WTC11 (cell line): Measurements from ENCODE around the gene RHOV. TPM values are rescaled to one million over a fixed set of nuclear protein-coding genes. Genes with fewer than 3 reads are reported as not detected.

Source experiments
- ATAC-seq: fragments of 200-7000 bp; cut with Tn5 transposase; 2 replicates; pipeline ENCODE4 v1.10.0; 2021; ENCODE audit warnings: mild to moderate bottlenecking, moderate library complexity
- CTCF ChIA-PET: fragments of 300-600 bp; sonication (Branson Sonifier 250); formaldehyde crosslinking; loops from one replicate; lab custom pipeline; 2021; ENCODE audit warnings: antibody characterized with exemption; lab: Charles Lee
- POLR2A ChIA-PET: fragments of 350-600 bp; sonication (Branson Sonifier 250); formaldehyde crosslinking; loops from one replicate; lab custom pipeline; 2021; ENCODE audit warnings: antibody characterized with exemption; lab: Charles Lee
- DNase-seq: peaks from one replicate; pipeline ENCODE4 v3.0.0; 2021; ENCODE audit warnings: low spot score
- H3K27ac Mint-ChIP-seq: 2 replicates; pipeline ENCODE4 v1.8.0; 2021; ENCODE audit warnings: mixed read lengths
- H3K27me3 Mint-ChIP-seq: 2 replicates; pipeline ENCODE4 v1.8.0; 2021; ENCODE audit warnings: low read depth, mild to moderate bottlenecking, moderate library complexity, mixed read lengths
- H3K36me3 Mint-ChIP-seq: 2 replicates; pipeline ENCODE4 v1.8.0; 2021; ENCODE audit warnings: mixed read lengths
- H3K4me1 Mint-ChIP-seq: 2 replicates; pipeline ENCODE4 v1.8.0; 2022; ENCODE audit warnings: mixed read lengths
- H3K4me3 Mint-ChIP-seq: 2 replicates; pipeline ENCODE4 v1.8.0; 2021; ENCODE audit warnings: mild to moderate bottlenecking, moderate library complexity, mixed read lengths
- H3K9me3 Mint-ChIP-seq: 2 replicates; pipeline ENCODE4 v1.8.0; 2021; ENCODE audit warnings: mixed read lengths
- E2F1 ChIP-seq: sonication (generic); formaldehyde crosslinking; IDR thresholded peaks from 2 replicates; pipeline ENCODE4 v1.8.0; 2022; ENCODE audit warnings: mild to moderate bottlenecking, missing genetic modification reagents
- ERG ChIP-seq: fragments of 250-450 bp; sonication (Bioruptor Pico); IDR thresholded peaks from 2 replicates; pipeline ENCODE4 v1.8.0; 2021; ENCODE audit warnings: mild to moderate bottlenecking
- ETV6 ChIP-seq: sonication (generic); formaldehyde crosslinking; IDR thresholded peaks from 2 replicates; pipeline ENCODE4 v1.8.1; 2022; ENCODE audit warnings: mild to moderate bottlenecking, missing genetic modification reagents
- FOXP1 ChIP-seq: sonication (generic); formaldehyde crosslinking; IDR thresholded peaks from 2 replicates; pipeline ENCODE4 v1.8.0; 2022; ENCODE audit warnings: missing genetic modification reagents, mild to moderate bottlenecking, moderate library complexity, borderline replicate concordance
- FOXP4 ChIP-seq: sonication (generic); formaldehyde crosslinking; IDR thresholded peaks from 2 replicates; pipeline ENCODE4 v1.8.0; 2022; ENCODE audit warnings: mild to moderate bottlenecking, missing genetic modification reagents
- GRHL2 ChIP-seq: fragments of 250-450 bp; sonication (Bioruptor Pico); IDR thresholded peaks from 2 replicates; pipeline ENCODE4 v1.8.0; 2022; ENCODE audit warnings: mild to moderate bottlenecking, moderate library complexity; ENCODE audit not compliant: insufficient replicate concordance, severe bottlenecking
- HMGXB4 ChIP-seq: sonication (generic); formaldehyde crosslinking; IDR thresholded peaks from 2 replicates; pipeline ENCODE4 v1.8.1; 2023; ENCODE audit warnings: mild to moderate bottlenecking, moderate library complexity, missing genetic modification reagents
- MXD4 ChIP-seq: fragments of 250-450 bp; sonication (Bioruptor Pico); IDR thresholded peaks from 2 replicates; pipeline ENCODE4 v1.8.0; 2021; ENCODE audit warnings: mild to moderate bottlenecking, moderate library complexity, borderline replicate concordance
- MYBL2 ChIP-seq: sonication (generic); formaldehyde crosslinking; IDR thresholded peaks from 2 replicates; pipeline ENCODE4 v1.8.1; 2023; ENCODE audit warnings: mild to moderate bottlenecking, moderate library complexity, missing genetic modification reagents
- NR1H2 ChIP-seq: sonication (generic); formaldehyde crosslinking; IDR thresholded peaks from 2 replicates; pipeline ENCODE4 v1.9.0; 2021; ENCODE audit warnings: mild to moderate bottlenecking, moderate library complexity, missing genetic modification reagents
- OVOL2 ChIP-seq: fragments of 250-450 bp; sonication (Bioruptor Pico); IDR thresholded peaks from 2 replicates; pipeline ENCODE4 v1.9.0; 2021; ENCODE audit warnings: mild to moderate bottlenecking, borderline replicate concordance
- SOX15 ChIP-seq: fragments of 250-450 bp; sonication (Bioruptor Pico); IDR thresholded peaks from 2 replicates; pipeline ENCODE4 v1.9.0; 2021; ENCODE audit warnings: mild to moderate bottlenecking
- TEAD1 ChIP-seq: sonication (generic); formaldehyde crosslinking; IDR thresholded peaks from 2 replicates; pipeline ENCODE4 v1.8.0; 2022; ENCODE audit warnings: mild to moderate bottlenecking, missing genetic modification reagents
- TP53 ChIP-seq: sonication (generic); formaldehyde crosslinking; IDR thresholded peaks from 2 replicates; pipeline ENCODE4 v1.8.1; 2023; ENCODE audit warnings: mild to moderate bottlenecking, missing genetic modification reagents
- USF1 ChIP-seq: sonication (generic); formaldehyde crosslinking; IDR thresholded peaks from 2 replicates; pipeline ENCODE4 v1.8.0; 2022; ENCODE audit warnings: mild to moderate bottlenecking, missing genetic modification reagents
- ZNF121 ChIP-seq: sonication (generic); formaldehyde crosslinking; IDR thresholded peaks from 2 replicates; pipeline ENCODE4 v1.8.0; 2023; ENCODE audit warnings: missing genetic modification reagents
- ZNF281 ChIP-seq: sonication (generic); formaldehyde crosslinking; IDR thresholded peaks from 2 replicates; pipeline ENCODE4 v1.8.0; 2023; ENCODE audit warnings: mild to moderate bottlenecking, missing genetic modification reagents
- ZNF317 ChIP-seq: sonication (generic); formaldehyde crosslinking; IDR thresholded peaks from 2 replicates; pipeline ENCODE4 v1.8.1; 2023; ENCODE audit warnings: low read depth, mild to moderate bottlenecking, moderate library complexity, missing genetic modification reagents, borderline replicate concordance
- ZNF532 ChIP-seq: fragments of 250-450 bp; sonication (Bioruptor Pico); IDR thresholded peaks from 2 replicates; pipeline ENCODE4 v1.9.0; 2021; ENCODE audit warnings: mild to moderate bottlenecking, borderline replicate concordance
- ZNF671 ChIP-seq: fragments of 250-450 bp; sonication (Bioruptor Pico); IDR thresholded peaks from 2 replicates; pipeline ENCODE4 v1.8.0; 2021; ENCODE audit warnings: mild to moderate bottlenecking
- total RNA-seq: library from RNA; stranded (reverse); gene quantifications from 3 replicates; pipeline ENCODE4 v1.2.3, GENCODE V29; 2021
- TF ChIP-seq, protein P1 (sequence below): fragments of 250-450 bp; sonication (Bioruptor Pico); IDR thresholded peaks from 2 replicates; pipeline ENCODE4 v1.9.0; 2021; ENCODE audit warnings: mild to moderate bottlenecking

Gene RHOV
- total RNA-seq, 1 experiment from 2014 or later = 5.0 TPM

DNA sequence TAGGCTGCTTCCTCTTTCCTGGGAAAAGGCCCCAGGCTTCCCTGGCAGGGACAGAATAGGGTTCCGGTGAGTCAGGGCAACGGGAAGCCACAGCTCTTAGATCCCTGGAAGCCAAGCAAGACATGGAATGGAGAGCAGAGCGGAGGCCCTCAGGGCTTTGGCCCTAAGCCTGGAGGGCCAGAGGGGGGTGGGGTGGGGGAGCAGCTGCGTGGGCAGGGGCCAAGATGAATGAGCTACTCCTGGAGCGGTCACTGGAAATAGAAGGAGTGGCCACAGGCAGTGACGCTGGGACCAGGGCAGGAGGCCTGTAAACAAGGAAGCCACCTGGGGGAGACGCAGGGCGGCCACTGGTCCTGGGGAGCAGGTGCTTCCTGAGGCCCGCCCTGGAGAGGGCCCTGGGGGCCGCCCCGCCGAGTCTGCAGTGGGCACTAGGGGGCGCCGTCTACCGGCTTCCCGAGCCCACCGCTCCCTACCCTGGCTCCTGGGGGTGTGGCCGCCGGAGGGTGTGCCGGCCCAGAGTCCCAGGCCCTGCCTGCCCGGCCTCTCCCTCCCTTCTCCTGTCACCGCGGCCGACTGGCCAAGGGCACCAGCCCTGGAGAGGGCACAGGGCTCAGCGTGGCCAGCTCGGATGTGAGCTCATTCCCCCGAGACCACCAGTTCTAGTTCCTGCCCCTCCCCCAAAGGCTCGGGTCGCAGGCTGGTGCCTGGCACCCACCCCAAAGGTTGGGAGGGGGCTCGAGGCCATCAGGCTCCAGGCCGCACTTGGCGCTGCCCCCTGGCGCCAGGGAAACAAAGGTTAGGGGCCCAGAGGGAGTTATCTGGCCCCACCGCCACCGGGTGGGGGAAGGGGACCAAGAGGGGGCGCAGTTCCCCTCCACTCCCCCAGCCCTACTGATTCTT is 32.3 kb upstream of the RHOV start:
- ChIA-PET POLR2A (interaction anchor here (0.5 to 2.7 kb wide), 6 partner anchors 22 to 231 kb away, joined by 3 to 7 read pairs (median 4); partner anchors contain the start of gene CHAC1), CTCF (interaction anchor here (0.5 to 7.8 kb wide), 26 partner anchors 9 to 998 kb away, joined by 3 to 101 read pairs (median 4); partner anchors contain the start of genes DLL4, GCHFR, SPINT1 and VPS18)
- peak overlapping the region; percentile 62 for H3K4me3 Mint-ChIP-seq
- peaks cover 14% of the 10 kb centered on the region for H3K4me1 Mint-ChIP-seq
- peak; percentile 95 for DNase-seq
- no peaks in the 10 kb centered on the region for H3K9me3 Mint-ChIP-seq
- no peak overlapping the region for H3K27ac Mint-ChIP-seq
- peak; percentile 82 for ATAC-seq
- H3K36me3 Mint-ChIP-seq = peaks cover 10% of the 10 kb centered on the region
- no peaks in the 10 kb centered on the region for H3K27me3 Mint-ChIP-seq
- no peak for TF ChIP-seq TP53 (CRISPR knock-in tag)
- TF ChIP-seq OVOL2 (CRISPR knock-in tag) = no peak
- TF ChIP-seq TEAD1 (CRISPR knock-in tag) = peak; percentile 53; the same call in 1 of the 2 replicates
- TF ChIP-seq ZNF532 (CRISPR knock-in tag) = no peak
- TF ChIP-seq, protein P1, sequence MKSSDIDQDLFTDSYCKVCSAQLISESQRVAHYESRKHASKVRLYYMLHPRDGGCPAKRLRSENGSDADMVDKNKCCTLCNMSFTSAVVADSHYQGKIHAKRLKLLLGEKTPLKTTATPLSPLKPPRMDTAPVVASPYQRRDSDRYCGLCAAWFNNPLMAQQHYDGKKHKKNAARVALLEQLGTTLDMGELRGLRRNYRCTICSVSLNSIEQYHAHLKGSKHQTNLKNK (CRISPR knock-in tag) = no peak; the same call in 1 of the 2 replicates
- no peak for TF ChIP-seq SOX15
- no peak for TF ChIP-seq GRHL2 (CRISPR knock-in tag)
- peak; percentile 22; the same call in 1 of the 2 replicates for TF ChIP-seq MYBL2 (CRISPR knock-in tag)
- no peak for TF ChIP-seq E2F1 (CRISPR knock-in tag)
- TF ChIP-seq FOXP1 (CRISPR knock-in tag) = peak; percentile 62
- TF ChIP-seq ETV6 (CRISPR knock-in tag) = peak; percentile 99
- no peak for TF ChIP-seq FOXP4 (CRISPR knock-in tag)
- TF ChIP-seq ERG (CRISPR knock-in tag) = no peak
- TF ChIP-seq ZNF671 (CRISPR knock-in tag) = no peak
- peak; percentile 78; the same call in 1 of the 2 replicates for TF ChIP-seq ZNF281
- TF ChIP-seq ZNF317 = no peak
- no peak for TF ChIP-seq USF1 (CRISPR knock-in tag)
- TF ChIP-seq ZNF121 (CRISPR knock-in tag) = peak; percentile 96
- no peak for TF ChIP-seq NR1H2 (CRISPR knock-in tag)
- peak; percentile 90 for TF ChIP-seq HMGXB4 (CRISPR knock-in tag)
- no peak for TF ChIP-seq MXD4
